Activated effector memory CD4-positive, alpha-beta T cell treated with Interleukin-2 at 50 U/mL for 16 hours (primary cell): Measurements from ENCODE around the gene EML2.

Experiments used
- DNase-seq: peaks from one replicate; pipeline ENCODE4 v3.0.0-alpha.2; 2020

The EML2 gene

GRCh38 chr19:45581576-45581975 lies 57.6 kb downstream of the EML2 start:
- DNase-seq = no peak

GRCh38 chr19:45578861-45579260 lies 60.3 kb downstream of the EML2 start:
- DNase-seq = no peak

- no peak for DNase-seq
Observed at GRCh38 chr19:45577111-45577905, 61.9 kb downstream of the EML2 start.

GRCh38 chr19:45576682-45577081 lies 62.5 kb downstream of the EML2 start:
- no peak for DNase-seq

- DNase-seq = no peak
Observed at GRCh38 chr19:45575216-45575615, 64.0 kb downstream of the EML2 start.

- DNase-seq = no peak
Observed at GRCh38 chr19:45574526-45574925, 64.7 kb downstream of the EML2 start.

GRCh38 chr19:45571457-45572220 lies 67.6 kb downstream of the EML2 start:
- DNase-seq = no peak

- DNase-seq = peak; percentile 20
Observed at GRCh38 chr19:45569619-45570421, 69.4 kb downstream of the EML2 start.

GRCh38 chr19:45568732-45569131 lies 70.5 kb downstream of the EML2 start:
- no peak for DNase-seq

- no peak for DNase-seq
Observed at GRCh38 chr19:45567609-45568008, 71.6 kb downstream of the EML2 start.

- no peak for DNase-seq
Observed at GRCh38 chr19:45564131-45564780, 74.9 kb downstream of the EML2 start.

GRCh38 chr19:45560686-45561085 lies 78.5 kb downstream of the EML2 start:
- no peak for DNase-seq

GRCh38 chr19:45560038-45560437 lies 79.2 kb downstream of the EML2 start:
- DNase-seq = no peak
